Astrocyte of the spinal cord (primary cell): ENCODE results near the gene PTPRC.

Source experiments
- DNase-seq: peaks from one replicate; pipeline ENCODE4 v3.0.0; 2011; ENCODE audit warnings: low read depth, low spot score
- H3K4me3 ChIP-seq: 2 replicates; pipeline ENCODE4 v1.5.1; 2011; ENCODE audit warnings: low read depth, mild to moderate bottlenecking, low read length, moderate library complexity
- CTCF ChIP-seq: IDR thresholded peaks from 2 replicates; pipeline ENCODE4 v1.5.1; 2012; ENCODE audit warnings: low read depth, mild to moderate bottlenecking, low read length, inconsistent platforms
- in situ Hi-C: cut with HindIII; loops from 2 replicates; pipeline ENCODE4 v1.10.0; 2017; ENCODE audit warnings: low sequenced_read_pairs

PTPRC gene

GRCh38 chr1:198797656-198798055 lies 158.8 kb downstream of the PTPRC start:
- in situ Hi-C loops: no loop called here
- no peak for TF ChIP-seq CTCF
- no peak overlapping the region for H3K4me3 ChIP-seq
- DNase-seq: no peak

- no peak for DNase-seq
- TF ChIP-seq CTCF: no peak
- in situ Hi-C loops: no loop called here
- no peak overlapping the region for H3K4me3 ChIP-seq
These were observed 160.1 kb downstream of the PTPRC start for GRCh38 chr1:198798923-198799386.

- in situ Hi-C loops: no loop called here
- H3K4me3 ChIP-seq: no peak overlapping the region
- TF ChIP-seq CTCF: no peak
- DNase-seq: no peak
These were observed 166.8 kb downstream of the PTPRC start for GRCh38 chr1:198805498-198806151.

GRCh38 chr1:198806861-198807260 lies 168.0 kb downstream of the PTPRC start:
- no peak for TF ChIP-seq CTCF
- no peak overlapping the region for H3K4me3 ChIP-seq
- in situ Hi-C loops: no loop called here
- DNase-seq: no peak
